Activated T-cell treated with anti-CD3 and anti-CD28 coated beads, Interleukin-2, amount 50 U/mL, for 72 hours (primary cell): Measurements from ENCODE around the gene THEM5. TPM values are rescaled to one million over a fixed set of nuclear protein-coding genes. Genes with fewer than 3 reads are reported as not detected.

ENCODE experiments used
- total RNA-seq, 2 donors: library from RNA; stranded (reverse); gene quantifications; one replicate each; pipeline ENCODE4 v1.2.3, GENCODE V29; 2022

Gene THEM5
- total RNA-seq, 2 donors from 2014 or later: 0.25 TPM; not detected in 1

Other genes with a start within 250 kb of the THEM5 start
- gene SNX27, start 241.7 kb downstream of the THEM5 start, total RNA-seq: 10 to 100 TPM; 30.3 to 34.8 TPM
- gene CELF3, start 136.9 kb downstream of the THEM5 start, total RNA-seq: not detected
- not detected for gene RIIAD1, start 132.2 kb downstream of the THEM5 start, total RNA-seq
- gene MRPL9, start 90.2 kb downstream of the THEM5 start, total RNA-seq: 100 to 1,000 TPM; 109 to 135 TPM
- 10 to 100 TPM; 26.3 to 29.3 TPM for gene TDRKH, start 63.2 kb downstream of the THEM5 start, total RNA-seq
- gene LINGO4, start 48.3 kb downstream of the THEM5 start, total RNA-seq: under 1 TPM; 0.19 to 0.88 TPM
- gene RORC, start 21.9 kb downstream of the THEM5 start, total RNA-seq: 10 to 100 TPM in 1 of 2 donors, 1 to 10 TPM in 1; 1.8 to 10.3 TPM
- 1 to 10 TPM; 2.1 to 4.4 TPM for gene C2CD4D, start 13.9 kb downstream of the THEM5 start, total RNA-seq
- gene THEM4, start 55.8 kb upstream of the THEM5 start, total RNA-seq: 10 to 100 TPM; 40.5 to 41.5 TPM
- gene S100A10, start 140.1 kb upstream of the THEM5 start, total RNA-seq: 100 to 1,000 TPM in 1 of 2 donors, 10 to 100 TPM in 1; 76.6 to 138 TPM
- 100 to 1,000 TPM; 252 to 355 TPM for gene S100A11, start 183.3 kb upstream of the THEM5 start, total RNA-seq
- gene TCHHL1, start 235.4 kb upstream of the THEM5 start, total RNA-seq: not detected